HL-60 (cell line): ENCODE results near the gene CDH5.

ENCODE experiments used
- DNase-seq, 2 experiments: peaks; one replicate each; pipeline ENCODE4 v3.0.0-alpha.2; 2010 to 2020; ENCODE audit warnings: low read depth in 1 of 2, low spot score in 1 of 2
- H3K27ac ChIP-seq: fragments of 250-450 bp; sonication (Bioruptor Pico); replicated peaks from 2 replicates; pipeline ENCODE4 v1.5.1; 2020; ENCODE audit warnings: mild to moderate bottlenecking, moderate library complexity
- H3K27me3 ChIP-seq: fragments of 250-450 bp; sonication (Bioruptor Pico); 2 replicates; pipeline ENCODE4 v1.5.1; 2021; ENCODE audit warnings: mild to moderate bottlenecking, moderate library complexity; ENCODE audit not compliant: insufficient read depth, poor library complexity, severe bottlenecking
- H3K4me3 ChIP-seq: replicated peaks from 2 replicates; pipeline ENCODE4 v1.5.1; 2011; ENCODE audit warnings: mild to moderate bottlenecking, control low read depth, low read length; ENCODE audit not compliant: insufficient read depth
- GABPA ChIP-seq: IDR thresholded peaks from 2 replicates; pipeline ENCODE4 v1.6.1; 2012; ENCODE audit warnings: low read depth
- POLR2AphosphoS5 ChIP-seq: IDR thresholded peaks from 2 replicates; pipeline ENCODE4 v1.6.1; 2012; ENCODE audit warnings: low read depth
- SPI1 ChIP-seq: IDR thresholded peaks from 2 replicates; pipeline ENCODE4 v1.6.1; 2012; ENCODE audit warnings: low read depth, mild to moderate bottlenecking, borderline replicate concordance
- TF ChIP-seq, protein P1 (sequence below): IDR thresholded peaks from one replicate; pipeline ENCODE4 v1.5.1; 2011; ENCODE audit warnings: low read length, control low read depth, inconsistent platforms; ENCODE audit not compliant: insufficient read depth
- TF ChIP-seq, protein P2 (sequence below): IDR thresholded peaks from 2 replicates; pipeline ENCODE4 v1.6.1; 2012; ENCODE audit warnings: low read depth; ENCODE audit not compliant: insufficient replicate concordance

CDH5 gene

DNA sequence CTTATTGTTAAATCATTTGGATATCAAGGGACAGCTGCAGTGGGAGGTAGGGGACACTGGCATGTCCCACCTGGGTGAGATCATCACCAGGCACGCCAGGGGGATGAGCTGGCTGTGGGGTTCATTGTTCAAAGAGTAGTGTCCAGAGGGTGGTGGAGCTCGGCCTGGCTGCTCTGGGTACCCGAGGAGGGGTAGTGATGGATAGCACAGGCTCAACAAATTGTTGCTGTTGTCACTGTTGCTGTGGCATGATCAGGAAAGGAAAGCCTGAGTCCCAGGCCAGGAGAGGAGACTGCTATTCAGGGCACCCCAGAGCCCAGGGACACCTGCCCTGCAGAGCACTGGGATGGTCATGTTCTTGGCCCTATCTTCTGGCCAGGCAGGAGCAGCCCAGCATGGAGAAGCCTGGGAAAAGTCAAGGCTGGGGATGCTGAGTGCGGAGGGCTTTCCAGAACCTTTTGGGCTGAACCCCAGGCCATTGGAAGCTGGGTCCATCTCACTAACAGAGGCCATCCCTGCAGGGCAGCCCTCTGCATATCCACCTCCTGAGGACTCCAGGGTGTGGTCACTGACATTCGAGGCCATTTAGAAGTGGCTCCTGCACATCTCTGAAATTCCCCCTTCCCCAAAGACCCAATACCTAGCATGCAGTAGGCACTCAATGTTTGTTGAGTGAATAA lies 72.7 kb downstream of the CDH5 start:
- DNase-seq = no peak
- Histone ChIP-seq H3K27ac (no peak overlapping the region), H3K27me3 (peaks cover 2% of the 10 kb centered on the region), H3K4me3 (no peak overlapping the region)
- no peak for TF ChIP-seq SPI1
- TF ChIP-seq, protein P1, sequence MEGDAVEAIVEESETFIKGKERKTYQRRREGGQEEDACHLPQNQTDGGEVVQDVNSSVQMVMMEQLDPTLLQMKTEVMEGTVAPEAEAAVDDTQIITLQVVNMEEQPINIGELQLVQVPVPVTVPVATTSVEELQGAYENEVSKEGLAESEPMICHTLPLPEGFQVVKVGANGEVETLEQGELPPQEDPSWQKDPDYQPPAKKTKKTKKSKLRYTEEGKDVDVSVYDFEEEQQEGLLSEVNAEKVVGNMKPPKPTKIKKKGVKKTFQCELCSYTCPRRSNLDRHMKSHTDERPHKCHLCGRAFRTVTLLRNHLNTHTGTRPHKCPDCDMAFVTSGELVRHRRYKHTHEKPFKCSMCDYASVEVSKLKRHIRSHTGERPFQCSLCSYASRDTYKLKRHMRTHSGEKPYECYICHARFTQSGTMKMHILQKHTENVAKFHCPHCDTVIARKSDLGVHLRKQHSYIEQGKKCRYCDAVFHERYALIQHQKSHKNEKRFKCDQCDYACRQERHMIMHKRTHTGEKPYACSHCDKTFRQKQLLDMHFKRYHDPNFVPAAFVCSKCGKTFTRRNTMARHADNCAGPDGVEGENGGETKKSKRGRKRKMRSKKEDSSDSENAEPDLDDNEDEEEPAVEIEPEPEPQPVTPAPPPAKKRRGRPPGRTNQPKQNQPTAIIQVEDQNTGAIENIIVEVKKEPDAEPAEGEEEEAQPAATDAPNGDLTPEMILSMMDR = no peak
- no peak for TF ChIP-seq GABPA
- TF ChIP-seq POLR2AphosphoS5 = no peak
- TF ChIP-seq, protein P2, sequence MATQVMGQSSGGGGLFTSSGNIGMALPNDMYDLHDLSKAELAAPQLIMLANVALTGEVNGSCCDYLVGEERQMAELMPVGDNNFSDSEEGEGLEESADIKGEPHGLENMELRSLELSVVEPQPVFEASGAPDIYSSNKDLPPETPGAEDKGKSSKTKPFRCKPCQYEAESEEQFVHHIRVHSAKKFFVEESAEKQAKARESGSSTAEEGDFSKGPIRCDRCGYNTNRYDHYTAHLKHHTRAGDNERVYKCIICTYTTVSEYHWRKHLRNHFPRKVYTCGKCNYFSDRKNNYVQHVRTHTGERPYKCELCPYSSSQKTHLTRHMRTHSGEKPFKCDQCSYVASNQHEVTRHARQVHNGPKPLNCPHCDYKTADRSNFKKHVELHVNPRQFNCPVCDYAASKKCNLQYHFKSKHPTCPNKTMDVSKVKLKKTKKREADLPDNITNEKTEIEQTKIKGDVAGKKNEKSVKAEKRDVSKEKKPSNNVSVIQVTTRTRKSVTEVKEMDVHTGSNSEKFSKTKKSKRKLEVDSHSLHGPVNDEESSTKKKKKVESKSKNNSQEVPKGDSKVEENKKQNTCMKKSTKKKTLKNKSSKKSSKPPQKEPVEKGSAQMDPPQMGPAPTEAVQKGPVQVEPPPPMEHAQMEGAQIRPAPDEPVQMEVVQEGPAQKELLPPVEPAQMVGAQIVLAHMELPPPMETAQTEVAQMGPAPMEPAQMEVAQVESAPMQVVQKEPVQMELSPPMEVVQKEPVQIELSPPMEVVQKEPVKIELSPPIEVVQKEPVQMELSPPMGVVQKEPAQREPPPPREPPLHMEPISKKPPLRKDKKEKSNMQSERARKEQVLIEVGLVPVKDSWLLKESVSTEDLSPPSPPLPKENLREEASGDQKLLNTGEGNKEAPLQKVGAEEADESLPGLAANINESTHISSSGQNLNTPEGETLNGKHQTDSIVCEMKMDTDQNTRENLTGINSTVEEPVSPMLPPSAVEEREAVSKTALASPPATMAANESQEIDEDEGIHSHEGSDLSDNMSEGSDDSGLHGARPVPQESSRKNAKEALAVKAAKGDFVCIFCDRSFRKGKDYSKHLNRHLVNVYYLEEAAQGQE = no peak

DNA sequence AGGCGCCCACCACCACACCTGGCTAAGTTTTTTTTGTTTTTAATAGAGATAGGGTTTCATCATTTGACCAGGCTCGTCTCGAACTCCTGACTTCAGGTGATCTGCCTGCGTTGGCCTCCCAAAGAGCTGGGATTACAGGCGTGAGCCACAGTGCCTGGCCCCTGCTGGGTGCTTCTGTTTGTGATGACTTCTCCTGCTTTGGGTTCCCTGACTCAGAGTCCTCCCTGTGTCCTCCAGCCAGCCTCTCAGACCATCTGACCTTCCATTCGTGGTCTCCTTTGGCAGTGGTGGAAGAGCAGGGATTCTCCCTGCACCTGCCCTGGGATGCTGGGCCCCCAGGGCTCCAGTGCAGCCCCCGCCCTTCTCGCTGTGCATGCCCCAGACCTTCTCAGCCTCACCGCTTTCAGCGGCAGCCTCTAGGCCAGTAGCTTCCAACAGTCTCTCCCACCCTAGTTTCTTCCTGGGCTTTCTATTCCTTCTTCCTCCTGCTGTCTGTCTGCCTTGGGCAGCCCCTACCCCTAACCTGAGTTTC lies 73.8 kb downstream of the CDH5 start:
- Histone ChIP-seq H3K27me3 (peaks cover 2% of the 10 kb centered on the region), H3K27ac (no peak overlapping the region), H3K4me3 (no peak overlapping the region)
- no peak for DNase-seq
- no peak for TF ChIP-seq SPI1
- no peak for TF ChIP-seq POLR2AphosphoS5
- TF ChIP-seq, protein P1 = no peak
- TF ChIP-seq, protein P2 = no peak
- TF ChIP-seq GABPA = no peak

DNA sequence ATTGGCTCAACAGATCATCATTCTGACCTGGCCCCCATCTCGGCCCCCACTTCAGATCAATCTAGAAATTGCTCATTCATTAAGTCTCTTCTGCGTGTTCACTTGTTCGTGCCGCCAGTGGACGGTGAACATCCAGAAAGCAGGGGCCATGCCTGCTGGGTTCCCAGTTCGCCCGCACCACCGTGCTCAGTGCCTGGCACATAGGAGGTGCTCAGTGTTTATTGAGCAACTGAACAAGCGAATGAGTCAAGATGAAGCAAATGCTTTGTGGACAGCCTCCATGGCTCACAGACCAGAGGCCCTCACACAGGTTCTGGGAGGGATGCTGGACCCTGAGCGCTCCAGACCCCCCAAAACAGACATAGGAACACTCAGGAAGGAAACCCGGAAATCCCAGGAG lies 74.5 kb downstream of the CDH5 start:
- peaks cover 2% of the 10 kb centered on the region for H3K27me3 ChIP-seq

More for the DNA sequence above, 74.5 kb downstream of the CDH5 start:
- no peak for TF ChIP-seq GABPA
- TF ChIP-seq, protein P2 = no peak
- TF ChIP-seq POLR2AphosphoS5 = no peak
- no peak for TF ChIP-seq SPI1
- TF ChIP-seq, protein P1 = no peak
- no peak for DNase-seq
- no peak overlapping the region for H3K27ac ChIP-seq
- H3K4me3 ChIP-seq = no peak overlapping the region
